GM19239 (cell line): ENCODE results near the gene SIN3B.

Experiments
- DNase-seq: peaks from one replicate; pipeline ENCODE4 v3.0.0; 2011; ENCODE audit warnings: low spot score; ENCODE audit not compliant: insufficient read length
- FAIRE-seq: peaks from 2 replicates; lab custom pipeline; 2011; peaks lifted over from hg19 to GRCh38; lab: Jason Lieb, UNC

SIN3B gene

GRCh38 chr19:16821081-16821480 is 8.1 kb upstream of the SIN3B start:
- DNase-seq (no peak), FAIRE-seq (no peak)

- DNase-seq (no peak), FAIRE-seq (no peak)
Measured at GRCh38 chr19:16822648-16823047, 6.5 kb upstream of the SIN3B start.

- FAIRE-seq (no peak), DNase-seq (no peak)
Measured at GRCh38 chr19:16824658-16825311, 4.4 kb upstream of the SIN3B start.

GRCh38 chr19:16825312-16826052 is 3.7 kb upstream of the SIN3B start:
- DNase-seq (no peak), FAIRE-seq (no peak)

GRCh38 chr19:16829822-16830289 is 658 bp downstream of the SIN3B start:
- no peak for DNase-seq
- no peak for FAIRE-seq

GRCh38 chr19:16830679-16831078 is 1.5 kb downstream of the SIN3B start:
- FAIRE-seq (no peak), DNase-seq (no peak)

- DNase-seq (no peak), FAIRE-seq (no peak)
Measured at GRCh38 chr19:16831531-16831930, 2.3 kb downstream of the SIN3B start.

- DNase-seq (no peak), FAIRE-seq (no peak)
Measured at GRCh38 chr19:16834747-16835146, 5.5 kb downstream of the SIN3B start.

- DNase-seq = no peak
- FAIRE-seq = peak; percentile 61
Measured at GRCh38 chr19:16836115-16837034, 7.2 kb downstream of the SIN3B start.

- no peak for FAIRE-seq
- DNase-seq = no peak
Measured at GRCh38 chr19:16837035-16837362, 7.8 kb downstream of the SIN3B start.

- no peak for FAIRE-seq
Measured at GRCh38 chr19:16841391-16841926, 12.3 kb downstream of the SIN3B start.

GRCh38 chr19:16846901-16847300 is 17.7 kb downstream of the SIN3B start:
- DNase-seq (no peak), FAIRE-seq (no peak)

More at GRCh38 chr19:16841391-16841926, 12.3 kb downstream of the SIN3B start:
- DNase-seq = no peak

GRCh38 chr19:16847430-16847829 is 18.2 kb downstream of the SIN3B start:
- DNase-seq = no peak
- no peak for FAIRE-seq

- FAIRE-seq (no peak), DNase-seq (no peak)
Measured at GRCh38 chr19:16849168-16849567, 20.0 kb downstream of the SIN3B start.

- FAIRE-seq (no peak), DNase-seq (no peak)
Measured at GRCh38 chr19:16850133-16850532, 20.9 kb downstream of the SIN3B start.

GRCh38 chr19:16851031-16851712 is 22.0 kb downstream of the SIN3B start:
- DNase-seq (no peak), FAIRE-seq (no peak)

GRCh38 chr19:16853066-16853465 is 23.9 kb downstream of the SIN3B start:
- no peak for DNase-seq
- no peak for FAIRE-seq

- FAIRE-seq (no peak), DNase-seq (no peak)
Measured at GRCh38 chr19:16856091-16856490, 26.9 kb downstream of the SIN3B start.

- no peak for DNase-seq
- FAIRE-seq = no peak
Measured at GRCh38 chr19:16859626-16860025, 30.4 kb downstream of the SIN3B start.

- FAIRE-seq (no peak), DNase-seq (no peak)
Measured at GRCh38 chr19:16860118-16860517, 30.9 kb downstream of the SIN3B start.
